ENCODE data around the gene GPR149.

DNA sequence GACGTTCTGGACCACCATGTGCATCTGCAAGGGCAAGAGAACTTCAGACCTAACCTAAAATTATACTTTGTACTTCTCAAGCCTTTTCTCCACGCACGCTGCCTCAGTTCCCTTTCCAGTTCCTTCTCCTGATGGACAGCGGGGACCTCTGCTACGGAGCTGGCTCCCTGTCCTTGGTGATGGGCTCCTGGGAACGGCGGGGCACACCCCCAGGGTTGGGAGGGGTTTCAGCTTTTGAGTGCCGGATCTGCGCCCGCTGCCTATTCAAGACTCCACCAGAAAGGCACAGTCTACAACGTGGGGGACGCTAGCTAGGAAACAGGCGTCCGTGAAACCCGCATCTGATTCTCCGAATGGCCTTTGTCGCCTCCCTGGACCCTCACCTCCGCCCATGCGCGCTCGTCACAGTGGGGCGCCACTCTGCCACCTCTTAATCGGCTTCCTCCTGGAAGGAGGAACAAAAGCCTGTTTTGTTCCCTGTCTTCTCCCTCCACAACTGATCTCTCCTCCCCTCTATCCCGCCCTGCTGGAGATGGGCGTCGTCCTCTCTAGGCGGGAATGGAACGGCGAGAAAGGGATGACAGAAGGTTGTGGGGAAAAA is 2.2 kb downstream of the GPR149 start:
- TF ChIP-seq, protein P1, sequence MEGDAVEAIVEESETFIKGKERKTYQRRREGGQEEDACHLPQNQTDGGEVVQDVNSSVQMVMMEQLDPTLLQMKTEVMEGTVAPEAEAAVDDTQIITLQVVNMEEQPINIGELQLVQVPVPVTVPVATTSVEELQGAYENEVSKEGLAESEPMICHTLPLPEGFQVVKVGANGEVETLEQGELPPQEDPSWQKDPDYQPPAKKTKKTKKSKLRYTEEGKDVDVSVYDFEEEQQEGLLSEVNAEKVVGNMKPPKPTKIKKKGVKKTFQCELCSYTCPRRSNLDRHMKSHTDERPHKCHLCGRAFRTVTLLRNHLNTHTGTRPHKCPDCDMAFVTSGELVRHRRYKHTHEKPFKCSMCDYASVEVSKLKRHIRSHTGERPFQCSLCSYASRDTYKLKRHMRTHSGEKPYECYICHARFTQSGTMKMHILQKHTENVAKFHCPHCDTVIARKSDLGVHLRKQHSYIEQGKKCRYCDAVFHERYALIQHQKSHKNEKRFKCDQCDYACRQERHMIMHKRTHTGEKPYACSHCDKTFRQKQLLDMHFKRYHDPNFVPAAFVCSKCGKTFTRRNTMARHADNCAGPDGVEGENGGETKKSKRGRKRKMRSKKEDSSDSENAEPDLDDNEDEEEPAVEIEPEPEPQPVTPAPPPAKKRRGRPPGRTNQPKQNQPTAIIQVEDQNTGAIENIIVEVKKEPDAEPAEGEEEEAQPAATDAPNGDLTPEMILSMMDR (IDR thresholded peaks at IDR 0.05) = no peak
- no peak for TF ChIP-seq POLR2A (IDR thresholded peaks at IDR 0.05)
